Sigmoid colon (tissue), 4 donors: Measurements from ENCODE around the gene EPYC.

Experiments used
- CTCF ChIP-seq, 4 experiments: fragments of 450-650 bp in 3 of 4; fragments of 200-600 bp in 1 of 4; IDR thresholded peaks; one replicate each; pipeline ENCODE4 v1.5.1; 2016 to 2019; ENCODE audit warnings: antibody characterized with exemption in 4 of 4, mild to moderate bottlenecking in 3 of 4, moderate library complexity in 2 of 4
- POLR2A ChIP-seq, 2 donors: fragments of 450-650 bp; IDR thresholded peaks; one replicate each; pipeline ENCODE4 v1.6.1; 2016; ENCODE audit warnings: antibody characterized with exemption in 2 of 2, mild to moderate bottlenecking in 2 of 2, moderate library complexity in 2 of 2
- POLR2AphosphoS5 ChIP-seq, 4 donors: sonication (generic); formaldehyde crosslinking; IDR thresholded peaks; one replicate each; pipeline ENCODE4 v1.6.1; 2017; ENCODE audit warnings: antibody characterized with exemption in 4 of 4

DNA sequence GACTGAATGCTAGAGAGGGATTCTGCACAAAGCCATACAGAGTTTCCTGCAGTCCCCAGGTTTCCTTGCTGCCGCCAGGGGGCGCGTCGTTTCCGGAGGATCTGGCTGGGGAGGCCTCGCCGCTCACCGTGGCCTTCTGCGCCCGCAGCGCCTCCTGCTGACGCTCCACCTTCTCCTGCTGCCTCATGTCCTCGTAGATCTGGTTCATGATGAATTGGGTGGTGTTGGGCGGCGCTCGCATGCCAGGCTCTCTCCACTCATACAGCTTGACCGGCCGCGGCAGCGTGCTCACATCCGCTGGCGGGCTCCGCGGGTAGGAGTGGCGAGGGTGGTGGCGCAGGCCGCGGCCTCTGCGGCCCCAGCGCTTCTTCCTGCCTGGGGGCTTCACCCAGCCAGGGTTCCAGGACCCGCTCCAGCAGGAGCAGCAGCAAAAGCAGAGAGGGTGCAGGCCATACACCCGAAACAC is 50.8 kb downstream of the EPYC start:
- TF ChIP-seq CTCF (IDR thresholded peaks at IDR 0.05) (no peak), POLR2AphosphoS5 (IDR thresholded peaks at IDR 0.05) (no peak), POLR2A (IDR thresholded peaks at IDR 0.05) (no peak)
